Liver (tissue), 9 donors: Measurements from ENCODE around the gene MARK2. TPM values are rescaled to one million over a fixed set of nuclear protein-coding genes. Genes with fewer than 3 reads are reported as not detected.

Source experiments
- DNase-seq: peaks from one replicate; pipeline ENCODE4 v3.0.0-alpha.2; 2017; ENCODE audit warnings: low spot score
- H3K27ac ChIP-seq, 2 donors: one replicate each; pipeline ENCODE4 v1.7.0; 2013; ENCODE audit warnings: inconsistent platforms in 2 of 2, low read length in 2 of 2, control low read depth in 1 of 2, low read depth in 1 of 2, mild to moderate bottlenecking in 1 of 2
- H3K27me3 ChIP-seq, 4 donors: one replicate each; pipeline versions ENCODE4 v1.6.1 to v1.7.0; 2013; ENCODE audit warnings: low read length in 3 of 4, inconsistent platforms in 1 of 4, mild to moderate bottlenecking in 1 of 4, moderate library complexity in 1 of 4; ENCODE audit not compliant: control insufficient read depth in 4 of 4, insufficient read depth in 4 of 4
- H3K36me3 ChIP-seq, 4 donors: one replicate each; pipeline versions ENCODE4 v1.6.1 to v1.7.0; 2013; ENCODE audit warnings: low read length in 3 of 4, mild to moderate bottlenecking in 3 of 4, low read depth in 1 of 4, moderate library complexity in 1 of 4; ENCODE audit not compliant: control insufficient read depth in 4 of 4, insufficient read depth in 3 of 4
- H3K4me1 ChIP-seq, 4 donors: one replicate each; pipeline versions ENCODE4 v1.6.1 to v1.7.0; 2013; ENCODE audit warnings: low read length in 3 of 4, mild to moderate bottlenecking in 3 of 4, moderate library complexity in 1 of 4; ENCODE audit not compliant: control insufficient read depth in 4 of 4, insufficient read depth in 4 of 4
- H3K4me3 ChIP-seq, 3 donors: one replicate each; pipeline versions ENCODE4 v1.6.1 to v1.7.0; 2013; ENCODE audit warnings: low read length in 3 of 3, control low read depth in 1 of 3, low read depth in 1 of 3, mild to moderate bottlenecking in 1 of 3
- H3K9ac ChIP-seq, 2 donors: one replicate each; pipeline ENCODE4 v1.7.0; 2013; ENCODE audit warnings: low read length in 2 of 2, mild to moderate bottlenecking in 2 of 2, moderate library complexity in 2 of 2, control low read depth in 1 of 2, low read depth in 1 of 2
- H3K9me3 ChIP-seq, 4 donors: one replicate each; pipeline versions ENCODE4 v1.6.1 to v1.7.0; 2013; ENCODE audit warnings: low read length in 3 of 4; ENCODE audit not compliant: control insufficient read depth in 4 of 4
- ATF3 ChIP-seq: IDR thresholded peaks from 2 replicates; pipeline ENCODE4 v1.6.1; 2016; ENCODE audit warnings: antibody characterized with exemption
- CTCF ChIP-seq: fragments of 150-350 bp; IDR thresholded peaks from 2 replicates; pipeline ENCODE4 v1.5.1; 2017; ENCODE audit warnings: improper control_type of control experiment, low read depth, low read length; ENCODE audit not compliant: missing input control
- FOXA2 ChIP-seq: IDR thresholded peaks from 2 replicates; pipeline ENCODE4 v1.6.1; 2016; ENCODE audit warnings: antibody characterized with exemption
- GABPA ChIP-seq, 2 donors: IDR thresholded peaks in 1 of 2; conservative IDR thresholded peaks in 1 of 2; 2 replicates each; pipeline ENCODE4 v1.6.1; 2016; ENCODE audit warnings: antibody characterized with exemption in 2 of 2, mild to moderate bottlenecking in 1 of 2, moderate library complexity in 1 of 2
- HNF4A ChIP-seq, 2 donors: conservative IDR thresholded peaks; 2 replicates each; pipeline ENCODE4 v1.6.1; 2016; ENCODE audit warnings: antibody characterized with exemption in 2 of 2, mild to moderate bottlenecking in 2 of 2
- HNF4G ChIP-seq: IDR thresholded peaks from 2 replicates; pipeline ENCODE4 v1.6.1; 2016; ENCODE audit warnings: antibody characterized with exemption
- NR2F2 ChIP-seq: IDR thresholded peaks from 2 replicates; pipeline ENCODE4 v1.6.1; 2016; ENCODE audit warnings: antibody characterized with exemption
- RAD21 ChIP-seq, 2 donors: IDR thresholded peaks; 2 replicates each; pipeline ENCODE4 v1.6.1; 2016; ENCODE audit warnings: antibody characterized with exemption in 2 of 2, mild to moderate bottlenecking in 2 of 2
- RXRA ChIP-seq, 2 donors: IDR thresholded peaks; 2 replicates each; pipeline ENCODE4 v1.6.1; 2017 to 2018; ENCODE audit warnings: antibody characterized with exemption in 2 of 2, mild to moderate bottlenecking in 1 of 2
- SP1 ChIP-seq: IDR thresholded peaks from 2 replicates; pipeline ENCODE4 v1.6.1; 2018; ENCODE audit warnings: antibody characterized with exemption, mild to moderate bottlenecking
- TAF1 ChIP-seq: conservative IDR thresholded peaks from 2 replicates; pipeline ENCODE4 v1.6.1; 2016; ENCODE audit warnings: antibody characterized with exemption, mild to moderate bottlenecking
- YY1 ChIP-seq: IDR thresholded peaks from 2 replicates; pipeline ENCODE4 v1.6.1; 2016; ENCODE audit warnings: antibody characterized with exemption, mild to moderate bottlenecking
- ZBTB33 ChIP-seq: IDR thresholded peaks from 2 replicates; pipeline ENCODE4 v1.6.1; 2016; ENCODE audit warnings: antibody characterized with exemption
- WGBS: extraction: QIAGEN DNeasy Blood & Tissue Kit; methylation state at CpG from one replicate; pipeline ENCODE4 v1.1.7; 2013; 5-methylcytosine and 5-hydroxymethylcytosine counted together
- polyA plus RNA-seq, 2 donors: library from polyadenylated mRNA; stranded (reverse) in 1 of 2; unstranded in 1 of 2; fragments of 200-250 nt in 1 of 2; fragments of >200 nt in 1 of 2; fragmentation: Nextera tagmentation in 1 of 2; extraction: Ambion mirVana in 1 of 2; gene quantifications; one replicate each; pipeline versions ENCODE4 v1.2.1 to v1.2.3, GENCODE V29; 2013 to 2015
- total RNA-seq, 2 donors: library from RNA; depleted of rRNA; stranded (reverse); fragments of >200 nt; gene quantifications; one replicate each; pipeline ENCODE4 v1.2.3, GENCODE V29; 2014
- TF ChIP-seq, protein P1 (sequence below): IDR thresholded peaks from 2 replicates; pipeline ENCODE4 v1.6.1; 2016; ENCODE audit warnings: antibody characterized with exemption, mild to moderate bottlenecking
- donor health status: healthy.
- donor health status: healthy.
- donor health status: healthy.
- donor health status: healthy.
- donor health status: healthy.

Gene MARK2
- total and polyA plus RNA-seq, 4 donors, result 3.4 to 11.6 (median 8.0) TPM

DNA sequence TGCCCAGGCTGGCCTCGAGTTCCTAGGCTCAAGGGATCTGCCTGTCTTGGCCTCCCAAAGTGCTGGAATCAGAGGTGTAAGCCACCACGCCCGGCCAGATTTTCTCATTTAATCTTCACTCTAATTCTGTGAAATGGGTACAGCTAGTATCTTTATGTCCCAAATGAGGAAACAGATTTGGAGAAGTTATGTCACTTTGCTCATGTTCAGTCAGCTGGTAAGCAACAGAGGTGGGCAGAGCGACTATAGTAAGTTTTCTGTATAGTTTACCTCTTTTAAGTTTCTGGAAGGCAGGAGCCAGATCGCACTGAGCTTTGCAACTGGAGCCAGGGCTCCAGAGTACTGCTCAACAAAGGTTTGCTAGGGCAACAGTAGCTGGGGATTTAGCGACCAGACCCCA lies 44.9 kb downstream of the MARK2 start:
- no peak overlapping the region for H3K27ac ChIP-seq
- no peak overlapping the region for H3K4me3 ChIP-seq
- no peak for DNase-seq
- no peak overlapping the region for H3K9ac ChIP-seq
- no peaks in the 10 kb centered on the region for H3K36me3 ChIP-seq
- no peaks in the 10 kb centered on the region for H3K9me3 ChIP-seq
- no peaks in the 10 kb centered on the region for H3K27me3 ChIP-seq
- 92% methylated on average over 6 of the region's 6 CpGs for WGBS
- H3K4me1 ChIP-seq, result peaks cover 3 to 25% (median 18%) of the 10 kb centered on the region in 4 donors
- TF ChIP-seq YY1 (no peak), TAF1 (no peak), RXRA (IDR thresholded peaks at IDR 0.05) (no peak), FOXA2 (no peak), CTCF (no peak), NR2F2 (no peak), RAD21 (IDR thresholded peaks at IDR 0.05) (no peak)
- TF ChIP-seq, protein P1, sequence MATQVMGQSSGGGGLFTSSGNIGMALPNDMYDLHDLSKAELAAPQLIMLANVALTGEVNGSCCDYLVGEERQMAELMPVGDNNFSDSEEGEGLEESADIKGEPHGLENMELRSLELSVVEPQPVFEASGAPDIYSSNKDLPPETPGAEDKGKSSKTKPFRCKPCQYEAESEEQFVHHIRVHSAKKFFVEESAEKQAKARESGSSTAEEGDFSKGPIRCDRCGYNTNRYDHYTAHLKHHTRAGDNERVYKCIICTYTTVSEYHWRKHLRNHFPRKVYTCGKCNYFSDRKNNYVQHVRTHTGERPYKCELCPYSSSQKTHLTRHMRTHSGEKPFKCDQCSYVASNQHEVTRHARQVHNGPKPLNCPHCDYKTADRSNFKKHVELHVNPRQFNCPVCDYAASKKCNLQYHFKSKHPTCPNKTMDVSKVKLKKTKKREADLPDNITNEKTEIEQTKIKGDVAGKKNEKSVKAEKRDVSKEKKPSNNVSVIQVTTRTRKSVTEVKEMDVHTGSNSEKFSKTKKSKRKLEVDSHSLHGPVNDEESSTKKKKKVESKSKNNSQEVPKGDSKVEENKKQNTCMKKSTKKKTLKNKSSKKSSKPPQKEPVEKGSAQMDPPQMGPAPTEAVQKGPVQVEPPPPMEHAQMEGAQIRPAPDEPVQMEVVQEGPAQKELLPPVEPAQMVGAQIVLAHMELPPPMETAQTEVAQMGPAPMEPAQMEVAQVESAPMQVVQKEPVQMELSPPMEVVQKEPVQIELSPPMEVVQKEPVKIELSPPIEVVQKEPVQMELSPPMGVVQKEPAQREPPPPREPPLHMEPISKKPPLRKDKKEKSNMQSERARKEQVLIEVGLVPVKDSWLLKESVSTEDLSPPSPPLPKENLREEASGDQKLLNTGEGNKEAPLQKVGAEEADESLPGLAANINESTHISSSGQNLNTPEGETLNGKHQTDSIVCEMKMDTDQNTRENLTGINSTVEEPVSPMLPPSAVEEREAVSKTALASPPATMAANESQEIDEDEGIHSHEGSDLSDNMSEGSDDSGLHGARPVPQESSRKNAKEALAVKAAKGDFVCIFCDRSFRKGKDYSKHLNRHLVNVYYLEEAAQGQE, result no peak

GRCh38 chr11:63884196-63884932 lies 45.5 kb downstream of the MARK2 start:
- Histone ChIP-seq H3K27me3 (no peaks in the 10 kb centered on the region), H3K27ac (no peak overlapping the region), H3K4me1 (peaks cover 5 to 31% (median 23%) of the 10 kb centered on the region in 4 donors), H3K36me3 (no peaks in the 10 kb centered on the region), H3K9ac (no peak overlapping the region), H3K4me3 (no peak overlapping the region), H3K9me3 (no peaks in the 10 kb centered on the region)
- TF ChIP-seq NR2F2, result no peak
- no peak for TF ChIP-seq ATF3
- no peak for TF ChIP-seq GABPA (IDR thresholded peaks at IDR 0.05 in 1 of 2, conservative IDR thresholded peaks at IDR 0.05 in 1 of 2)
- TF ChIP-seq CTCF, result no peak
- TF ChIP-seq HNF4A (conservative IDR thresholded peaks at IDR 0.05), result no peak
- TF ChIP-seq SP1, result no peak
- no peak for TF ChIP-seq TAF1
- TF ChIP-seq HNF4G, result no peak
- no peak for TF ChIP-seq ZBTB33
- WGBS, result 86% methylated on average over 4 of the region's 4 CpGs
- no peak for DNase-seq
